Brain microvascular endothelial cell (primary cell): Measurements from ENCODE around the gene R3HDM4.
"Not testable (repeated sequence)": the region's sequence is repeated elsewhere in the genome, so short reads cannot be mapped to it uniquely, and the experiment has no call there.

ENCODE experiments used
- DNase-seq: peaks from one replicate; pipeline ENCODE4 v3.0.0-alpha.2; 2020
- H3K27ac ChIP-seq: fragments of 250-450 bp; sonication (Bioruptor Pico); 2 replicates; pipeline ENCODE4 v1.5.1; 2020; ENCODE audit warnings: mild to moderate bottlenecking, moderate library complexity
- H3K27me3 ChIP-seq: fragments of 250-450 bp; sonication (Bioruptor Pico); replicated peaks from 2 replicates; pipeline ENCODE4 v1.5.1; 2020; ENCODE audit warnings: mild to moderate bottlenecking
- H3K36me3 ChIP-seq: fragments of 250-450 bp; sonication (Bioruptor Pico); replicated peaks from 2 replicates; pipeline ENCODE4 v1.5.1; 2020; ENCODE audit warnings: mild to moderate bottlenecking
- H3K4me3 ChIP-seq: 2 replicates; pipeline ENCODE4 v1.5.1; 2011; ENCODE audit warnings: low read depth, mild to moderate bottlenecking, control low read depth, low read length, moderate library complexity
- CTCF ChIP-seq: IDR thresholded peaks from 2 replicates; pipeline ENCODE4 v1.5.1; 2011; ENCODE audit warnings: low read depth, mild to moderate bottlenecking, moderate library complexity, low read length, control low read depth, inconsistent platforms; ENCODE audit errors: missing control alignments
- in situ Hi-C: cut with HindIII; loops from 2 replicates; pipeline ENCODE4 v1.10.0; 2017; ENCODE audit warnings: low sequenced_read_pairs, low pct_ligation_motif_present

The R3HDM4 gene

GRCh38 chr19:855566-856120, 57.4 kb downstream of the R3HDM4 start:
- no peak overlapping the region for H3K4me3 ChIP-seq
- H3K27me3 ChIP-seq: peaks cover 2% of the 10 kb centered on the region
- TF ChIP-seq CTCF: no peak
- H3K36me3 ChIP-seq: no peaks in the 10 kb centered on the region
- in situ Hi-C loops: no loop called here
- H3K27ac ChIP-seq: no peak overlapping the region
- no peak for DNase-seq

GRCh38 chr19:855142-855541, 57.9 kb downstream of the R3HDM4 start:
- no peak overlapping the region for H3K4me3 ChIP-seq
- no peak for DNase-seq
- no peak for TF ChIP-seq CTCF
- H3K27ac ChIP-seq: no peak overlapping the region
- H3K27me3 ChIP-seq: no peaks in the 10 kb centered on the region
- H3K36me3 ChIP-seq: no peaks in the 10 kb centered on the region
- in situ Hi-C loops: no loop called here

GRCh38 chr19:854549-854948, 58.5 kb downstream of the R3HDM4 start:
- in situ Hi-C loops: no loop called here
- TF ChIP-seq CTCF: no peak
- Histone ChIP-seq H3K27me3 (no peaks in the 10 kb centered on the region), H3K4me3 (no peak overlapping the region), H3K27ac (no peak overlapping the region), H3K36me3 (no peaks in the 10 kb centered on the region)
- DNase-seq: no peak

- H3K27ac ChIP-seq, in situ Hi-C loops, H3K27me3 ChIP-seq, H3K36me3 ChIP-seq, H3K4me3 ChIP-seq, DNase-seq: not testable (repeated sequence)
Observed at GRCh38 chr19:853614-854220, 59.3 kb downstream of the R3HDM4 start.

GRCh38 chr19:853014-853585, 59.9 kb downstream of the R3HDM4 start:
- DNase-seq: no peak
- Histone ChIP-seq H3K27me3 (peaks cover 2% of the 10 kb centered on the region), H3K36me3 (no peaks in the 10 kb centered on the region), H3K27ac (no peak overlapping the region), H3K4me3 (no peak overlapping the region)
- TF ChIP-seq CTCF: no peak
- in situ Hi-C loops: no loop called here

- TF ChIP-seq CTCF: no peak
- in situ Hi-C loops: no loop called here
- Histone ChIP-seq H3K36me3 (no peaks in the 10 kb centered on the region), H3K27ac (no peak within 1 kb of the TSS), H3K27me3 (peaks cover 8% of the 10 kb centered on the region), H3K4me3 (no peak within 1 kb of the TSS)
- DNase-seq: no peak
Observed at GRCh38 chr19:852136-853013, 60.6 kb downstream of the R3HDM4 start, which contains the start of gene ELANE. Gene ELANE (plus strand): TSS chr19:852303. CDS start chr19:852329, 26 bp downstream.
